Activated T-cell treated with anti-CD3 and anti-CD28 coated beads for 4 hours (primary cell): Measurements from ENCODE around the gene SLC25A29.
"Not testable (repeated sequence)": the region's sequence is repeated elsewhere in the genome, so short reads cannot be mapped to it uniquely, and the experiment has no call there.

ENCODE experiments used
- DNase-seq: peaks from one replicate; pipeline ENCODE4 v3.0.0-alpha.2; 2020

Gene SLC25A29

DNA sequence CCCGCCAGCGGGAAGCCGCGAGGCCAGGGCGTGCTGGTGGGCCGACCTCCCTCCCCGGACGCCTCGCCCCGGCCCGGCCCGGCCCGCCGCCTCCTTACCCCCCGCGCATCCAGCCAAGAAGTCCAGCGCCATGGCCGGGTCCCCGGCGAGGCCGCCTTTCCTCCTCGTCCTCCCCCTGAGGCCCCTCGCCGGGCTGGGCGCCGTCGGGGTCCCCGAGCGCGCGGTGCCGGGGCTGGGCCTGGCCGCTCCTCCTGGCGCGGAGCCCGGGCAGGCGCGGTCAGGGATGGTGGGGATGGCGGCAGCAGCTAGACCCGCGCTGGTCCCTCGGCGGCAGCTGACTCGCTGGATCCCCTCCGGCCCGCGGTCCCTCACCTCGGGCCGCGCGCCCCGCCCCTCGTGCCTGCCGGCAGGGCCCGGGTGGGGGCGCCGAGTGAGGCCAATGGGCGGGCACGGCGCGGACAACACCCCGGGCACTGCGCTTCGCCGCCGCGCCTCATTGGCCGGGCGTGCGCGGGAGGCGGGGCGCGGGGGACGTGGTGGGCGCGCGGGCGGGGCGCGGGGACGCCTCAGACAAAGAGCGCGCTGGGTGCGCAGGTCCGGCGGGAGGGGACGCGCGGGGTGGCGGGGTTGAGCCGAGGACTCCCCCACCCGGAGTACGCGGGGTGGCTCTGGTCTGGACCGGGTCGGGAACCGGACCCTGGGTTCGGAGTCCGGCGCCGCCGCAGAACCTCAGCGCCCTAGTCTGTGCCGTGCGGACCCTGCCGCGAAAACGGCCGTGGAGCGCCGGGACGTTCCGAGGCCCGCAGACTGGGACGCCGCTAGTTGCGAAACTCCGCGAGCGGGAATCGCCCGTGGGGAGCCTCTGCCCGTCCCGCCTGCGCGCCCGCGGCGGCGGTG, at the start of gene SLC25A29:
TSS of gene SLC25A29 (minus strand) at position 344 of the 897 bp plus-strand sequence. CDS start at position 132, 212 bp downstream.
- DNase-seq, result peak; percentile 53

GRCh38 chr14:100350986-100351385, 44.7 kb upstream of the SLC25A29 start:
- DNase-seq, result no peak

GRCh38 chr14:100350276-100350926, 44.2 kb upstream of the SLC25A29 start:
- no peak for DNase-seq

DNA sequence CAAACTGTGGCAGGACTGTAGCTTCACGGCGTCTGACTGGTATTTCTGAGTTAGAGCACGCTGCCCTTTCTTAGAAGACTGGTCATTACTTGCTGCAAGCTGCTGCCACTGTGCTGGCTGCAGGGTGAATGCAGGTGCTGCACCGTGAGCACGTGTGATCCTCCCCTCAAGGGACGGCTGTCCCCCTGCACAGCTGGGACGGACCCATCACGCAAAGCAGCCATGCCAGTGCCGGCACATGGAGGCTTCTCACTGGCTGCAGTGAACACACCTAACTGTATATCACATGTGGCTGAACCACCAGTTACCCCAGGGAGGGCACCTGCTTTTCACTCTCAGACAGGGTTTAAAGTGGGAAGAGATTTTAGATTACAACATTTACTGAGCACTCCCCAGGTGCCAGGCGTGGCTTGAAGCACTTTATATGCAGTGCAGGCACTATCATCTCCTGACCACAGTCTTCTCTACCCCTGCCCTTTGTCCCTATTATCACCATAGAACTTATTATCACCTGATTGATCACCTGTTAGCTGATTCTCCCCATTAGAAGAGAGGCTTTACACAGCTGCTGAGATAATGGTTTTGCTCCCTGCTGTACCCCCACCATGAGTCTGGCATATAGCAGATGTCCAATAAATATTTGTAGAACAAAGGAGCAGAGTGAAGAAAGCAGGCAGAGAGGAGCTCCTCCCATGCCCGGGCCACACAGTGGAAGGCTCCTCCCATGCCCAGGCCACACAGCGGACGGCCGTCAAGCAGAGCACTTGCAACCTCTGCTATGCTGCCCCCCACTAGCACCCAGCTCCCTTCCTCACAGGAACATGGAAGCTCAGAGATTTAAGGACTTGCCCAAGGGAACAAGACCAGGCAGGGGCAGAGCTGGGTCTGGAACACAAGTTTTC, 42.8 kb upstream of the SLC25A29 start:
- DNase-seq, result no peak

GRCh38 chr14:100348253-100348729, 42.0 kb upstream of the SLC25A29 start:
- no peak for DNase-seq

GRCh38 chr14:100346306-100347091, 40.3 kb upstream of the SLC25A29 start:
- DNase-seq, result no peak

DNA sequence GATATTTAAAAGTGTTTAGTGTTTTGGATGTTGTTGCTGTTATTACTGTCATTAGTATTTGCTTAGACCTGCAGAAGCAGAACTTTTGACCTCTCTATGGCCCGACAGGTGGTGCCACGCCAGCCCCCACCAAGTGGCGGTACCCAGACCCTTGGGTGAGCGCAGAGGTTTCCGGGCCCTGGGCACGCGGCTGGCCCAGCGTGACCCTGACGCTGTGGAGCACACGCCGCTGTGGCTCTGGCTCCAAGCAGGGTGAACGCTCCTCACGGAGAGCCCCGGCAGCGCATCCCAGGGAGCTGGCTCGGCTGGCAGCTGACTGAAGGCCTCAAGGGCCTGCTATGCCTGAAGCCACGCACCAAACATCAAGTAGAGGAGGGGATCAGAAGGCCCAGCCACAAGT, 39.5 kb upstream of the SLC25A29 start:
- no peak for DNase-seq

GRCh38 chr14:100344657-100345056, 38.4 kb upstream of the SLC25A29 start:
- not testable (repeated sequence) for DNase-seq

GRCh38 chr14:100342826-100343225, 36.6 kb upstream of the SLC25A29 start:
- not testable (repeated sequence) for DNase-seq

- DNase-seq, result no peak
Observed at GRCh38 chr14:100342195-100342594, 36.0 kb upstream of the SLC25A29 start.

DNA sequence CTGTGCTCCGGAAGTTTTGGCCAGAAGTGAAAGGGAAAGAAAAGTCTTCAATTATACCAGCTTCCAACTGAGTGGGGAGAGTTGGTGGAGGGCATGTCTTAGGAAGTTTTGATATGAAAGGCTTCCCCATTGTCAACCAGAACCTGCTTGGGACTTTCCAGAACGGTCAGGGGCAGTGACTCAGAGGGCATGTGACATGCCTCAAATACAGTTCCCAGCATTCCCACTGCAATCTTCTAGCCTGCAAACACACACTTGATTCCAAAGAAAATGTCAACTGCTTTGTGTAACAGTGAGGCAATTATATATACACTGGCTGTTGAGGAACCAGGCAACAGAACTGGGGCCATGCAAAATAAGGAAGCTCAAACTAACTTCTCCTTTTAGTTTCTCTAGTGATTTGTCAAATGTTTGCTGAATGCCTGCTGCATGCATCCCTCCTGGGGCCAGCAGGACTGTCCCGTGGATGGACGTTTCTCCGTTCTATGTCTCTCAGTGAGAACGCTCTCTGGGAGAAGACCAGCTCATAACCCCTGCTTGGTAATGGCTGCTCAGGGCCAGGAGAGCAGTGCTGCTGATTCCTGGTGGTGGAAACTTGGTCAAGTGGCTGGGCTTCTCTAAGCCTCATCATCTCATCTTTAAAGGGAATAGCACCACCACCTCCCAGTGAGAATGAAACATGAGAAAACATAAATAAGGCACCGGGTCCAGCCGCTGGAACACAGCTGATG, 35.2 kb upstream of the SLC25A29 start:
- no peak for DNase-seq

DNA sequence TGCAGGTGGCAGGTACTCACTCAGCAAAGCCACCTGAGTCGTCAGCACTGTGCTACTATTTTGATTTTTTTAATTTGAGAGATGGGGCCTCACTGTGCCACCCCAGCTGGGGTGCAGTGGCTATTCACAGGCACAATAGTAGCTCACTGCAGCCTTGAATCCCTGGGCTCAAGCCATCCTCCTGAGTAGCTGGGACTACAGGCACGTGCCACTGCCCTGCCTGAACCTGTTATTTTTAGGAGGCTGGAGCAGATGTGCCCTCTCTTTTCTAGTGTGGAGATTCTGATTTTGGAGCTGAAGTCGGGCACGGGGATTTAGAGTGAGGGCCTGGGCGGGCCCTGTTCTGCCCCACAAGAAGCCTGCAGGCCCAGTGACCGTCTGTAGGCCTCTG, 34.2 kb upstream of the SLC25A29 start:
- no peak for DNase-seq

- no peak for DNase-seq
Observed at GRCh38 chr14:100339766-100340422, 33.6 kb upstream of the SLC25A29 start.

- DNase-seq, result no peak
Observed at GRCh38 chr14:100336618-100337530, 30.6 kb upstream of the SLC25A29 start.

- no peak for DNase-seq
Observed at GRCh38 chr14:100334904-100335303, 28.7 kb upstream of the SLC25A29 start.

DNA sequence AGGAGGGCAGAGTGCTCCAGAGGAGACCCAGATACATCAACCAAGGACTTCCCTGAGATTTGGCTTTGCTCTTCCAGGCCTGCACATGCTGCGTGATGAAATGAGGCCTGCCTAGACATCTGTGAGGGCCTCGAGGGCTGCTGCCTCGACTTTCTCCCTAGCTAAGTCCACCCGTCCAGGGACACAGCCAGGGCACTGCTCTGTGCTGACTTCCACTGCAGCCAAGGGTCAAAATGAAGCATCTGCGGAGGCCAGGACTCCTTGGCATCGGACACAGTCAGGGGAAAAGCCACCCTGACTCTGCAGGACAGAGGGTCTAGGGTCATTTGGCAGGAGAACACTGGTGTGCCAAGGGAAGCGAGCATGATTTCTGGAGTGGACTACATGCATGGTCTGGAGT, 27.6 kb upstream of the SLC25A29 start:
- DNase-seq, result no peak

DNA sequence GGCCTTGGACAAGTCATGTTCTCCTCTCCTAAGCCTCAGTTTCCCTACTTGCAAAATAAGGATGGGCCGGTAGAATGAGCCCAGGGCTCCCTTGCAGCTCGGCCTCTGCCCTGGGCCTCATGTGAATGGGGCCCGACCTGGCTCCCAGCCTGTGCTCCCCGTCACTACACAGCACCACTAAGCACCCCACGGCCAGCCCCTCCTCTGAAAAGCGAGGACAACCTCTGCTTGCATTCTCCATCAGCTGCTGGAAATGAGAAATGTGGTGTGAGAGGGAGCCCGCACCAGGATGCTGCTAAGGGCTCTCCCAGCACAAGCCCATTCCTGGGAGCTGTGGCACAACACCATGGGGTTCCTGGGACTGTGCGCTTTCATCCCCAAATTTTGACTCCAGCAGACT, 27.1 kb upstream of the SLC25A29 start:
- no peak for DNase-seq

- DNase-seq, result no peak
Observed at GRCh38 chr14:100332797-100333196, 26.6 kb upstream of the SLC25A29 start.

DNA sequence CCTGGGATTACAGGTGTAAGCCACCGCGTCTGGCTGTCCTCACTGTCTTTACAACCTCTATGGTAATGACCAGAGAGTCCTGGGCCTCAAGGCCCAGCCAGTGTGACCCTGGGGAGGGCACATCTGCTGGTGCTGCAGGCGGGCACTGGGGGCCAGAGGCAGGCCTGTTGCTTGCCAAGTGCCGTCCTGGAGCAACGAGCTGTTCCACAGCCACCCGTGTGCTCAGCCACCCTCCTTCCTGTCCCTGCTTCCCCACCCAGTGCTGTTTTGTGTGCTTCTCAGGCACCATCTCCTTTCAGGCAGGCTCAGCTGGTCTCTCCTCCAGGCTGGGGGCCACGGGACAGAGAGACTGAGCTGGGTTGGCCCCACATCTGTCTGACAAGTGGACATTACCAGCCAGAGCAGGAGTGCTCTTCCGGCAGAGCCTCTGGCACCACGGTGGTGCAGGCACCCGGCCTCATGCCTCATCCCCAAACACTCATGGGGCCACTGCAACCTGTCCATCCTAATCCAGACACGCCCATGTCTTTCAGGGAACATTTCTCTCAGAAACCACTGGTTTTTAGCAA, 25.9 kb upstream of the SLC25A29 start:
- no peak for DNase-seq
